Lung (tissue), 12 donors: Measurements from ENCODE around the gene TMEM125. TPM values are rescaled to one million over a fixed set of nuclear protein-coding genes. Genes with fewer than 3 reads are reported as not detected.

Experiments used
- ATAC-seq: fragments of 200-7000 bp; cut with Tn5 transposase; one replicate; pipeline ENCODE4 v1.9.1; 2020; ENCODE audit warnings: moderate number of reproducible peaks; ENCODE audit not compliant: insufficient read depth, low FRiP score
- DNase-seq, 3 donors: peaks; one replicate each; pipeline ENCODE4 v3.0.0-alpha.2; 2013 to 2017
- H3K27ac ChIP-seq, 2 donors: one replicate each; pipeline ENCODE4 v1.5.1; 2013; ENCODE audit warnings: mild to moderate bottlenecking in 2 of 2, moderate library complexity in 2 of 2, control low read depth in 1 of 2, inconsistent platforms in 1 of 2, low read depth in 1 of 2, low read length in 1 of 2
- H3K27me3 ChIP-seq, 3 donors: one replicate each; pipeline ENCODE4 v1.5.1; 2013; ENCODE audit warnings: low read length in 2 of 3; ENCODE audit not compliant: control insufficient read depth in 3 of 3, insufficient read depth in 3 of 3
- H3K36me3 ChIP-seq, 4 donors: one replicate each; pipeline ENCODE4 v1.5.1; 2013; ENCODE audit warnings: low read length in 4 of 4, mild to moderate bottlenecking in 1 of 4, moderate library complexity in 1 of 4; ENCODE audit not compliant: control insufficient read depth in 4 of 4, insufficient read depth in 4 of 4
- H3K4me1 ChIP-seq, 5 donors: one replicate each; pipeline ENCODE4 v1.5.1; 2013; ENCODE audit warnings: low read length in 5 of 5, mild to moderate bottlenecking in 2 of 5, moderate library complexity in 1 of 5; ENCODE audit not compliant: control insufficient read depth in 5 of 5, insufficient read depth in 5 of 5
- H3K4me3 ChIP-seq: one replicate; pipeline ENCODE4 v1.5.1; 2013; ENCODE audit warnings: mild to moderate bottlenecking, control low read depth, moderate library complexity
- H3K9ac ChIP-seq, 2 donors: one replicate each; pipeline ENCODE4 v1.5.1; 2013; ENCODE audit warnings: low read length in 2 of 2, control low read depth in 1 of 2; ENCODE audit not compliant: insufficient read depth in 1 of 2
- H3K9me3 ChIP-seq, 4 donors: one replicate each; pipeline ENCODE4 v1.5.1; 2013; ENCODE audit warnings: low read length in 3 of 4, mild to moderate bottlenecking in 1 of 4, moderate library complexity in 1 of 4; ENCODE audit not compliant: control insufficient read depth in 4 of 4, insufficient read depth in 3 of 4
- CTCF ChIP-seq: IDR thresholded peaks from 2 replicates; pipeline ENCODE4 v1.5.1; 2012; ENCODE audit warnings: mild to moderate bottlenecking; ENCODE audit errors: control extremely low read depth, extremely low read depth
- WGBS, 2 donors: extraction: QIAGEN DNeasy Blood & Tissue Kit; methylation state at CpG; one replicate each; pipeline ENCODE4 v1.1.7; 2013; 5-methylcytosine and 5-hydroxymethylcytosine counted together
- polyA plus RNA-seq, 2 donors: library from polyadenylated mRNA; stranded (reverse); fragments of 200-250 nt; gene quantifications; one replicate each; pipeline ENCODE4 v1.2.1, GENCODE V29; 2013
- total RNA-seq, 2 donors: library from RNA; depleted of rRNA in 1 of 2; stranded (reverse); fragments of >200 nt in 1 of 2; gene quantifications; one replicate each; pipeline ENCODE4 v1.2.1, GENCODE V29; 2014 to 2021
- donor health status: control.
- donor health status: control.
- donor health status: Bipolar disorder and iron deficiency.
- donor health status: healthy.
- donor health status: DM: yes; HTN: yes; CAD: no.

Gene TMEM125
- total and polyA plus RNA-seq, 4 donors: 41.0 to 228 (median 114) TPM

- no peak for DNase-seq
- peaks cover 0 to 10% (median 0%) of the 10 kb centered on the region in 4 donors for H3K36me3 ChIP-seq
These were observed 49.5 kb downstream of the TMEM125 start for GRCh38 chr1:43319288-43319687.

GRCh38 chr1:43319766-43320165 lies 50.0 kb downstream of the TMEM125 start:
- Histone ChIP-seq H3K4me1 (peaks cover 0 to 6% (median 0%) of the 10 kb centered on the region in 5 donors), H3K27ac (no peak overlapping the region), H3K36me3 (peaks cover 0 to 10% (median 0%) of the 10 kb centered on the region in 4 donors), H3K4me3 (no peak overlapping the region), H3K27me3 (no peaks in the 10 kb centered on the region), H3K9ac (no peak overlapping the region), H3K9me3 (peaks cover 0 to 3% (median under 1%) of the 10 kb centered on the region in 4 donors)
- DNase-seq (no peak), ATAC-seq (no peak)
- TF ChIP-seq CTCF: no peak
- WGBS, 2 donors: 67 to 92% methylated on average over 3 of the region's 3 CpGs

More at GRCh38 chr1:43319288-43319687, 49.5 kb downstream of the TMEM125 start:
- H3K27me3 ChIP-seq: no peaks in the 10 kb centered on the region
- H3K4me3 ChIP-seq: no peak overlapping the region
- H3K27ac ChIP-seq: no peak overlapping the region
- no peak for ATAC-seq
- no peaks in the 10 kb centered on the region for H3K9me3 ChIP-seq
- H3K4me1 ChIP-seq: peaks cover 0 to 6% (median 0%) of the 10 kb centered on the region in 5 donors
- TF ChIP-seq CTCF: no peak
- H3K9ac ChIP-seq: no peak overlapping the region
- 94 to 99% methylated on average over 5 of the region's 5 CpGs for WGBS, 2 donors

GRCh38 chr1:43321331-43321891 lies 51.6 kb downstream of the TMEM125 start:
- peaks cover 0 to 6% (median 0%) of the 10 kb centered on the region in 5 donors for H3K4me1 ChIP-seq
- no peak for DNase-seq
- no peak overlapping the region for H3K4me3 ChIP-seq
- H3K36me3 ChIP-seq: peaks cover 0 to 10% (median 0%) of the 10 kb centered on the region in 4 donors
- no peaks in the 10 kb centered on the region for H3K27me3 ChIP-seq
- peaks cover 0 to 4% (median 2%) of the 10 kb centered on the region in 4 donors for H3K9me3 ChIP-seq
- TF ChIP-seq CTCF: no peak
- ATAC-seq: no peak
- 94 to 96% methylated on average over 16 of the region's 16 CpGs for WGBS, 2 donors
- H3K27ac ChIP-seq: no peak overlapping the region
- no peak overlapping the region for H3K9ac ChIP-seq
